MM.1S (cell line): ENCODE data around the gene TMEM14B.

Experiments
- DNase-seq: peaks from one replicate; pipeline ENCODE4 v3.0.0-alpha.2; 2015
- H2AFZ ChIP-seq: fragments of 300-600 bp; sonication (generic); 2 replicates; pipeline ENCODE4 v1.6.0; 2016; ENCODE audit warnings: antibody characterized with exemption, low read length
- H3F3A ChIP-seq: fragments of 300-600 bp; sonication (generic); 2 replicates; pipeline ENCODE4 v1.6.1; 2016; ENCODE audit warnings: mild to moderate bottlenecking, antibody characterized with exemption, low read length, moderate library complexity, mixed read lengths; ENCODE audit not compliant: insufficient read depth
- H3K27ac ChIP-seq: fragments of 300-600 bp; sonication (generic); 2 replicates; pipeline ENCODE4 v1.5.1; 2016; ENCODE audit warnings: mild to moderate bottlenecking, low read length
- H3K27me3 ChIP-seq: fragments of 300-600 bp; sonication (generic); replicated peaks from 2 replicates; pipeline ENCODE4 v1.6.0; 2016; ENCODE audit warnings: low read length; ENCODE audit not compliant: insufficient read depth
- H3K36me3 ChIP-seq: fragments of 300-600 bp; sonication (generic); replicated peaks from 2 replicates; pipeline ENCODE4 v1.6.1; 2016; ENCODE audit warnings: mild to moderate bottlenecking, low read length, mixed read lengths; ENCODE audit not compliant: insufficient read depth
- H3K4me1 ChIP-seq: fragments of 300-600 bp; sonication (generic); 2 replicates; pipeline ENCODE4 v1.6.1; 2016; ENCODE audit warnings: low read length, mixed read lengths
- H3K4me2 ChIP-seq: fragments of 300-600 bp; sonication (generic); 2 replicates; pipeline ENCODE4 v1.6.0; 2016; ENCODE audit warnings: low read depth, low read length
- H3K4me3 ChIP-seq: fragments of 300-600 bp; sonication (generic); 2 replicates; pipeline ENCODE4 v1.5.1; 2016; ENCODE audit warnings: low read length, mixed read lengths
- H3K79me2 ChIP-seq: fragments of 300-600 bp; sonication (generic); 2 replicates; pipeline ENCODE4 v1.6.1; 2016; ENCODE audit warnings: mixed run types, low read length, mixed read lengths
- H3K9ac ChIP-seq: fragments of 300-600 bp; sonication (generic); 2 replicates; pipeline ENCODE4 v1.6.1; 2016; ENCODE audit warnings: low read length, mixed read lengths
- H3K9me2 ChIP-seq: fragments of 300-600 bp; sonication (generic); replicated peaks from 2 replicates; pipeline ENCODE4 v1.6.1; 2016; ENCODE audit warnings: mild to moderate bottlenecking, low read length, mixed read lengths; ENCODE audit not compliant: insufficient read depth
- H3K9me3 ChIP-seq: fragments of 300-600 bp; sonication (generic); replicated peaks from 2 replicates; pipeline ENCODE4 v1.6.1; 2016; ENCODE audit warnings: mild to moderate bottlenecking, low read length, mixed read lengths; ENCODE audit not compliant: insufficient read depth
- H4K20me1 ChIP-seq: fragments of 300-600 bp; sonication (generic); 2 replicates; pipeline ENCODE4 v1.6.1; 2016; ENCODE audit warnings: mild to moderate bottlenecking, low read length, moderate library complexity, mixed read lengths; ENCODE audit not compliant: insufficient read depth
- EZH2 ChIP-seq: fragments of 300-600 bp; sonication (generic); optimal IDR thresholded peaks from 2 replicates; pipeline ENCODE3; 2017; ENCODE audit warnings: low read depth, mild to moderate bottlenecking, antibody characterized with exemption, low read length, mixed read lengths
- EZH2phosphoT487 ChIP-seq: fragments of 300-600 bp; sonication (generic); IDR thresholded peaks from 2 replicates; pipeline ENCODE4 v1.6.1; 2018; ENCODE audit warnings: antibody characterized with exemption, low read length
- TF ChIP-seq, protein P1 (sequence below): fragments of 300-600 bp; sonication (generic); IDR thresholded peaks from 2 replicates; pipeline ENCODE4 v1.5.1; 2016; ENCODE audit warnings: antibody characterized with exemption, low read length, mixed read lengths

TMEM14B gene

DNA sequence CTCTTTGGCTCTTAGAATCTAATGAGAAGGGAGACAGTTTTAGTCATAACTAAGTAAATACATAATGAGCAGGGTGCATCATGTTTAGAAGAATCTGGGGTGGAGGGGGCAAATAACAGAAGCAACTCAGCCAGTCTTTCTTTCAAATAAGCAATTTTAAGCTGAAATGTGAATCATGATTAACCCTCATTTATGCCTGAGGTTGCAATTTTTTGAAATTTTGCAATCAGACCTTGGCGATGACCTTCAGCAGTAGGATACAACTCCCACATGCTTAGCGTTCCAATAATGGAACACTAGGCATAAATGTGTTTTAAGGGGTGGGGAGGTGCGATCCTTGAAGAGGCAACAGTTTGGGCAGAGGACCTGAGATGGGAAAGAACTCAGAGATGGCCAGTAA, 30.6 kb downstream of the TMEM14B start:
- Histone ChIP-seq H2AFZ (no peak overlapping the region), H3K4me1 (no peaks in the 10 kb centered on the region), H3K9me3 (no peaks in the 10 kb centered on the region), H3K4me2 (no peak overlapping the region), H3K4me3 (no peak overlapping the region), H3K27ac (no peak overlapping the region), H3K27me3 (no peaks in the 10 kb centered on the region), H3K36me3 (no peaks in the 10 kb centered on the region), H3K79me2 (no peaks in the 10 kb centered on the region), H3K9me2 (no peaks in the 10 kb centered on the region), H4K20me1 (no peaks in the 10 kb centered on the region), H3F3A (no peaks in the 10 kb centered on the region), H3K9ac (no peak overlapping the region)
- no peak for DNase-seq
- TF ChIP-seq EZH2 (no peak), EZH2phosphoT487 (no peak)
- TF ChIP-seq, protein P1, sequence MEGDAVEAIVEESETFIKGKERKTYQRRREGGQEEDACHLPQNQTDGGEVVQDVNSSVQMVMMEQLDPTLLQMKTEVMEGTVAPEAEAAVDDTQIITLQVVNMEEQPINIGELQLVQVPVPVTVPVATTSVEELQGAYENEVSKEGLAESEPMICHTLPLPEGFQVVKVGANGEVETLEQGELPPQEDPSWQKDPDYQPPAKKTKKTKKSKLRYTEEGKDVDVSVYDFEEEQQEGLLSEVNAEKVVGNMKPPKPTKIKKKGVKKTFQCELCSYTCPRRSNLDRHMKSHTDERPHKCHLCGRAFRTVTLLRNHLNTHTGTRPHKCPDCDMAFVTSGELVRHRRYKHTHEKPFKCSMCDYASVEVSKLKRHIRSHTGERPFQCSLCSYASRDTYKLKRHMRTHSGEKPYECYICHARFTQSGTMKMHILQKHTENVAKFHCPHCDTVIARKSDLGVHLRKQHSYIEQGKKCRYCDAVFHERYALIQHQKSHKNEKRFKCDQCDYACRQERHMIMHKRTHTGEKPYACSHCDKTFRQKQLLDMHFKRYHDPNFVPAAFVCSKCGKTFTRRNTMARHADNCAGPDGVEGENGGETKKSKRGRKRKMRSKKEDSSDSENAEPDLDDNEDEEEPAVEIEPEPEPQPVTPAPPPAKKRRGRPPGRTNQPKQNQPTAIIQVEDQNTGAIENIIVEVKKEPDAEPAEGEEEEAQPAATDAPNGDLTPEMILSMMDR = no peak

DNA sequence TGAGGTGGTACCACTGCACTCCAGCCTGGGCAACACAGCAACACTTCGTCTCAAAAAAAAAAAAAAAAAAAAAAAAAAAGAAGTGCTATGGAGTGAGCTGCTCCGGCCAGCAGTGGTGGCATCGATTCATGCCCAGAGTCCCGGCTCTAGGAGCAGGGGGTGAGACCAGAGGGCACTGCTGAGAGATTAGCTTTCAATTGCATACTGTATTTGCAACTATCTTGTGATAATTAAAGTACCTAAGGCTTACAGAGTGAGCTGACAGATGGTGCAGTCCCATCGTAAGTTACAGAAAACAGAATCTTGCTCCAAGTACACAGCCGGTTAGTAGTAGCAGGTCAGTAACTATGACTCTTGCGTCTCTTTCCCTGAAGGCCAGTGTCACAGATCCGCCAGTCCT, 31.5 kb downstream of the TMEM14B start:
- Histone ChIP-seq H3K4me1 (no peaks in the 10 kb centered on the region), H4K20me1 (no peaks in the 10 kb centered on the region), H3K9me3 (no peaks in the 10 kb centered on the region), H3K9me2 (no peaks in the 10 kb centered on the region), H3K4me2 (no peak overlapping the region), H3K4me3 (no peak overlapping the region), H3K79me2 (no peaks in the 10 kb centered on the region), H3K27ac (no peak overlapping the region), H2AFZ (no peak overlapping the region), H3K27me3 (no peaks in the 10 kb centered on the region), H3K36me3 (no peaks in the 10 kb centered on the region), H3F3A (no peaks in the 10 kb centered on the region), H3K9ac (no peak overlapping the region)
- DNase-seq = no peak
- TF ChIP-seq EZH2 = no peak

DNA sequence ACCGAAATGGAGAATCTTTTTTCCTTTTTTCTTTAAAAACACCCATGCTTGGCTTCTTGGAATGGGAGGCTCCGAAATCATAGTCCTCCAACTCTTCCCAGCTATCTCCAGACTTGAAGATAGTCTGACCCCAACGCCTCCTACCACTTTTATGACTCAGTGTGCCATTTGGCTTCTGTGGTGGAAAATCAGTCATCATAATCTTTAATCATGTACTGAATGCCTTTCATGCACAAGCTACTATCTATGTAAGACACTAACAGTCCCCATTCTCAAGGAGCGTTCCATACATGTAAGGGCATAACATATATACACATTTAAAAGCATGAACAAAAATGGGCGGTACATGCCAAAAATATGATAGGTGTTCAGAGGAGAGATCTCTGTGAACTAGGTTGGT, 44.1 kb downstream of the TMEM14B start:
- H3K4me2 ChIP-seq = no peak overlapping the region
- no peaks in the 10 kb centered on the region for H3F3A ChIP-seq
- H3K9ac ChIP-seq = no peak overlapping the region
- no peak overlapping the region for H3K27ac ChIP-seq
- no peaks in the 10 kb centered on the region for H3K27me3 ChIP-seq
- H3K9me2 ChIP-seq = no peaks in the 10 kb centered on the region
- H3K4me1 ChIP-seq = no peaks in the 10 kb centered on the region
- H3K36me3 ChIP-seq = no peaks in the 10 kb centered on the region
- no peak overlapping the region for H3K4me3 ChIP-seq
- TF ChIP-seq EZH2 (no peak), EZH2phosphoT487 (no peak)
- TF ChIP-seq, protein P1 = no peak
- H4K20me1 ChIP-seq = no peaks in the 10 kb centered on the region
- no peak for DNase-seq
- no peaks in the 10 kb centered on the region for H3K79me2 ChIP-seq
- no peak overlapping the region for H2AFZ ChIP-seq
- no peaks in the 10 kb centered on the region for H3K9me3 ChIP-seq

DNA sequence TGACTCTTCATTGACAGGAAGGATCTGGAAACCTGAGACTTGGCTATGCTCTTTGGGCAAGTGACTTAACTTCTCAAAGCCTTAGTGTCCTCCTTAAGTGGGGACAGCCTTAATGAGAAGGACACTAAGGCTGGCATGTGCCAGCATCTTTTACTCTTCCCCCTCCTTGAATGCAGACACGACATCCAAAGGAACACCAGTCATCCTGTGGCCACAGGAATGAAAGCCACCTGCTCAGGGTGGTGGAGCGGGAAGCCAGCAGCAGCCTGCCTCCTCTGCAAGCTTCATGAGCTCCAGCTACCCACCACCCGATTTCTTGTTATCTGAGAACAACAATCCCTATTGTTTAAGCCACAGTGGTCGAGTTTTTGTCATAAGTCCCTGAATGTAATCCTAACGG, 44.5 kb downstream of the TMEM14B start:
- H3K9me2 ChIP-seq = no peaks in the 10 kb centered on the region

More for the DNA sequence above, 44.5 kb downstream of the TMEM14B start:
- H3K9ac ChIP-seq = no peak overlapping the region
- H4K20me1 ChIP-seq = no peaks in the 10 kb centered on the region
- no peaks in the 10 kb centered on the region for H3K27me3 ChIP-seq
- H3K4me1 ChIP-seq = no peaks in the 10 kb centered on the region
- no peak overlapping the region for H3K4me2 ChIP-seq
- H2AFZ ChIP-seq = no peak overlapping the region
- no peaks in the 10 kb centered on the region for H3F3A ChIP-seq
- no peak overlapping the region for H3K27ac ChIP-seq
- H3K4me3 ChIP-seq = no peak overlapping the region
- no peaks in the 10 kb centered on the region for H3K9me3 ChIP-seq
- H3K36me3 ChIP-seq = no peaks in the 10 kb centered on the region
- no peaks in the 10 kb centered on the region for H3K79me2 ChIP-seq
- TF ChIP-seq EZH2 (no peak), EZH2phosphoT487 (no peak)
- TF ChIP-seq, protein P1 = no peak
- DNase-seq = no peak
